Measurements from ENCODE around the gene PDGFRB. TPM values are rescaled to one million over a fixed set of nuclear protein-coding genes. Genes with fewer than 3 reads are reported as not detected.

The PDGFRB gene
- total RNA-seq, 6 experiments from 2014 or later: 6.8 to 19.5 (median 9.4) TPM

DNA sequence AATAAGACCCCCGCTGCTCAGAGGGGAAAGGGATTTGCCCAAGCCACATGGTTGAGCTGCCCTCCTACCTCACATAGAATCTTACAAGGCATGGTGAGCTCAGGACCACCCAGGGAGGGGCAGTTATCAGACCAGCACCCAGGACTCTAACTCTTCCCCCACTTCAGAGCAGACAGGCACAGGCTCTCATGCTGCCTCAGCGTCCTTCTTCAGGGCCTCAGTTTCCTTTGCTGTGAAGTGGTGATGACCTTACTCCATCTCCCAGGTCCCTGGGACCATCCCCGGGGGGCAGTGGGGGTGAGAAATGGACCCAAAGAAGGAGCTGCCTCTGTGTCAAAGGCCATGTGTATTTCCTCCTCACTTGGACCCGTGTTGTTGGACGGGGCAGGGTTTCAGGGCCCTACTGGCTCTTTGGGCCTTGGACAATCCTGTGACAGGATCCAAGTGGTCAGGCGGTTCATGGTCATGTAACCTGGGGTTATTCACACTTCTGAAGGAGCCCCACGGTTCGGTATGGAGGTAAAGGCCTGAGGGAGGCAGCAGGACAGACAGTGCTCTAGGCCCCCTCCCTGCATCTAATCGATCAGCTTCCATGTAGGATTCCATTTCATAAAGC is 37.6 kb downstream of the PDGFRB start:
- no peak overlapping the region for H3K4me3 ChIP-seq
- WGBS (ENCODE audit: insufficient coverage, low coverage, low lambda C conversion rate, missing lambda C conversion rate): no CpG with 5 or more reads among the region's 9 CpGs
- ATAC-seq (no peak), DNase-seq (peak in 1 of 3 donors; percentile 35)
- no peaks in the 10 kb centered on the region for H3K9me3 ChIP-seq
- TF ChIP-seq POLR2A (IDR thresholded peaks at IDR 0.05): no peak
- TF ChIP-seq, protein P1, sequence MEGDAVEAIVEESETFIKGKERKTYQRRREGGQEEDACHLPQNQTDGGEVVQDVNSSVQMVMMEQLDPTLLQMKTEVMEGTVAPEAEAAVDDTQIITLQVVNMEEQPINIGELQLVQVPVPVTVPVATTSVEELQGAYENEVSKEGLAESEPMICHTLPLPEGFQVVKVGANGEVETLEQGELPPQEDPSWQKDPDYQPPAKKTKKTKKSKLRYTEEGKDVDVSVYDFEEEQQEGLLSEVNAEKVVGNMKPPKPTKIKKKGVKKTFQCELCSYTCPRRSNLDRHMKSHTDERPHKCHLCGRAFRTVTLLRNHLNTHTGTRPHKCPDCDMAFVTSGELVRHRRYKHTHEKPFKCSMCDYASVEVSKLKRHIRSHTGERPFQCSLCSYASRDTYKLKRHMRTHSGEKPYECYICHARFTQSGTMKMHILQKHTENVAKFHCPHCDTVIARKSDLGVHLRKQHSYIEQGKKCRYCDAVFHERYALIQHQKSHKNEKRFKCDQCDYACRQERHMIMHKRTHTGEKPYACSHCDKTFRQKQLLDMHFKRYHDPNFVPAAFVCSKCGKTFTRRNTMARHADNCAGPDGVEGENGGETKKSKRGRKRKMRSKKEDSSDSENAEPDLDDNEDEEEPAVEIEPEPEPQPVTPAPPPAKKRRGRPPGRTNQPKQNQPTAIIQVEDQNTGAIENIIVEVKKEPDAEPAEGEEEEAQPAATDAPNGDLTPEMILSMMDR (IDR thresholded peaks at IDR 0.05): no peak
- H3K27me3 ChIP-seq: no peaks in the 10 kb centered on the region
- H3K27ac ChIP-seq: no peak overlapping the region
- no peaks in the 10 kb centered on the region for H3K4me1 ChIP-seq
- intact Hi-C loops (cut with DNase I): no loop called here
- no peaks in the 10 kb centered on the region for H3K36me3 ChIP-seq

DNA sequence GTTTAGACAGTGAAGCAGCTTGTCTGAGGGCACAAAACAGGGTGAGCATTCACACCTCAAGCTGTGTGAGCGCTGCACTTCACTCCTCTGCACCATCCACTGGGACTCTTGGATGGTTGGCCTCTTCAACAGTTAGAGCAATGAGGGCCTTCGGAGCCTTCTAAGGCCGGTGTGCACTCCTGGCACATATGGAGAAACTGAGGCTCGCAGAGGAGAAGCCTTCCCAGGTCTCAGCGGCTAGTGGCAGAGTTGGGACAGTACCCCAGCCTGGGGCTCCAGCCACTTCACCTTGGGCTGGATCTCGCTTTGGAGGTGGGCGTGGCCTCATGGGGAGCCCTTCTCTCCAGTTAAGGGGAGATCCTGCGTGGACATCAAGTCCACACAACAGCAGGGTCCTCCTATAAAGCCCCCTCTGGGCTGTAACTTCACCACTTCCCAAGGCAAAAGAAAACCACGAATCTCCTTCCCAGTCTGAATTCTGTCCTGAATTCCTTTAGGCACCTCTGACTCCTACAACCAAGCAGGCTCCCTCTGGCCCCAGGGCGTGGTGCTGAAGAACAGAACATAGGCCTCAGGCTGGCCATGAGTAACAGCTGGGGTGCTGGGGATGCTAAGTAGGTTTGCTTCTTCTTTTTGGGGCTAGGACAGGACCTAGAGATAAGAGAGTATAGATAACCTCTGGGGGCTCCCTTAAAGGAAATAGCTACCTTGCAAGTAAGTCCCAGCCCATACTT is 38.8 kb downstream of the PDGFRB start:
- H3K4me1 ChIP-seq: no peaks in the 10 kb centered on the region
- no peaks in the 10 kb centered on the region for H3K36me3 ChIP-seq
- TF ChIP-seq, protein P1 (IDR thresholded peaks at IDR 0.05): no peak
- TF ChIP-seq POLR2A (IDR thresholded peaks at IDR 0.05): no peak
- no peaks in the 10 kb centered on the region for H3K9me3 ChIP-seq
- H3K27ac ChIP-seq: no peak overlapping the region
- intact Hi-C loops (cut with DNase I): no loop called here
- DNase-seq (peak in 1 of 3 donors; percentile 39), ATAC-seq (no peak)
- H3K4me3 ChIP-seq: no peak overlapping the region
- H3K27me3 ChIP-seq: no peaks in the 10 kb centered on the region
- 88% methylated on average over 1 of the region's 10 CpGs for WGBS (ENCODE audit: insufficient coverage, low coverage, low lambda C conversion rate, missing lambda C conversion rate)

DNA sequence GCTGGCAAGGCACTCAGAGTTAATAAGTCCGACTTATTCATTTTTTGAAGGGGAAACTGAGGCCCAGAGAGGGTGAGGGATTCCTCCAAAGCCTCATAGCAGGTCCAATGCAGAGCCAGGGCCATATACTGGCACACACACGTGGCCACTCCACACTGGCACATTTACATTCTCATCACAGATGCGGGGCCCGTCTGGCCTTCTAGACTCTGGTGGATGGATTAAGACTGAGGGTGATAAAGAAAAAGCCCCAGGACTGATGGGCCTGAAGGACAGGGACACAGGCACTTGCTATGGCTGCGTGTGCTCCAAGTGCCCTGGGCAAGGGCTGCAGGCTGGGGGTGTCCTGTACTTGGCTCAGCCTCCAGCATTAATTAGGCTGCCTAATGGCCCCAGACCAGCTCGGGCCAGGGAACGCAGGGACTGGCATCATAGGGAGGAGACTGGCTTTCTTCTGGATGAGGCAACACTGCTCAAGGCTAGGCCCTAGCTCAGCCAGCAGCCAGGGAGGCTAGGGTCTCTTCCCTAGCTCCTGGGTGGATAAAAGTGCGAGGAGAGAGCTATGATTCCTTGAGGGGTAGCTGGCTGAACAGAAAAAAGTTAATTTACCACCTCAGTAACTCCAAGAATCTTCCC is 40.8 kb downstream of the PDGFRB start:
- no peak for ATAC-seq
- H3K27me3 ChIP-seq: no peaks in the 10 kb centered on the region
- 76% methylated on average over 3 of the region's 8 CpGs for WGBS (ENCODE audit: insufficient coverage, low coverage, low lambda C conversion rate, missing lambda C conversion rate)

DNA sequence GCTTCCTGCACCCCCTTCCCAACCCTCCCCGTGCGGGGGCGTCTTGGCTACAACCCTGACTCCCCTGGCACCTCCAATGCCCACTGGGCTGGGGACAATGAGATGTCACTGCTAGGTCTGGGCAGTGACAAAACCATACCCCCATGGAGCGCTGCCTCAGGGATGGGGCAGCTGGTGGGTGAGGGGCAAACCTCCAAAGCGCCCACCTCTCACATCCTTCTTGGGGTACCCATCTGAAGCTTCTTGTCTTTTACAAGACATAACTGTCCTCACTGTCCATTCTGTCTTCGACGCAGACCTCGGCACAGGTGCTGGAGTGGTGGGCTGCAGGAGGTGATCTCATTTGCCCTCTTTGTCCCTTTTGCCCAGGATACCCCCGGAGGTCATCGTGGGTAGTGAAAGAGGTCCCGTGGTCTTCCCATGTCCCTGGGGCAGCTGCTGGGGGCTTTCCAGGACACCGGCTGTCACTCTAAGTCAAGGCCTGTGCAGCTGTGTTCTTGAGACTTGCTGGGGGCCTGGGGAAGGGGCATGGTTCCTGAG is 41.5 kb downstream of the PDGFRB start:
- no peak overlapping the region for H3K4me3 ChIP-seq
- no peak for TF ChIP-seq POLR2A (IDR thresholded peaks at IDR 0.05)
- TF ChIP-seq, protein P1 (IDR thresholded peaks at IDR 0.05): no peak
- no peak for ATAC-seq
- H3K27ac ChIP-seq: no peak overlapping the region
- intact Hi-C loops (cut with DNase I): no loop called here
- no peaks in the 10 kb centered on the region for H3K36me3 ChIP-seq
- H3K4me1 ChIP-seq: no peaks in the 10 kb centered on the region
- no peaks in the 10 kb centered on the region for H3K9me3 ChIP-seq
- H3K27me3 ChIP-seq: no peaks in the 10 kb centered on the region
- peak in 1 of 3 donors; percentile 40 for DNase-seq
- 83% methylated on average over 6 of the region's 12 CpGs for WGBS (ENCODE audit: insufficient coverage, low coverage, low lambda C conversion rate, missing lambda C conversion rate)

More for the DNA sequence above, 40.8 kb downstream of the PDGFRB start:
- Histone ChIP-seq H3K27ac (no peak overlapping the region), H3K4me1 (no peaks in the 10 kb centered on the region), H3K9me3 (no peaks in the 10 kb centered on the region), H3K4me3 (no peak overlapping the region), H3K36me3 (no peaks in the 10 kb centered on the region)
- peak in 1 of 3 donors; percentile 31 for DNase-seq
- intact Hi-C loops (cut with DNase I): no loop called here
- TF ChIP-seq, protein P1 (IDR thresholded peaks at IDR 0.05): no peak
- TF ChIP-seq POLR2A (IDR thresholded peaks at IDR 0.05): no peak

Measured in right lobe of liver (tissue), 6 donors.